PC-3 (cell line): Measurements from ENCODE around the gene CCDC78. TPM values are rescaled to one million over a fixed set of nuclear protein-coding genes. Genes with fewer than 3 reads are reported as not detected.

Source experiments
- ATAC-seq: fragments of 200-7000 bp; cut with Tn5 transposase; 2 replicates; pipeline ENCODE4 v1.9.1; 2020; ENCODE audit warnings: mild to moderate bottlenecking, moderate library complexity
- BruUV-seq: library from RNA; stranded (reverse); fragments of 400-500 nt; replicated peaks from 2 replicates; lab custom pipeline; 2021; lab: Mats Ljungman, UMichigan
- CTCF ChIA-PET: fragments of 300-600 bp; sonication (Branson Sonifier 250); formaldehyde crosslinking; loops from one replicate; lab custom pipeline; 2022; ENCODE audit warnings: antibody characterized with exemption; lab: Charles Lee
- POLR2A ChIA-PET: fragments of 300-600 bp; sonication (Branson Sonifier 250); formaldehyde crosslinking; loops from one replicate; lab custom pipeline; 2022; ENCODE audit warnings: antibody characterized with exemption; ENCODE audit not compliant: unreplicated experiment; lab: Charles Lee
- DNase-seq: peaks from one replicate; pipeline ENCODE4 v3.0.0-alpha.2; 2015
- H2AFZ ChIP-seq: fragments of 300-600 bp; sonication (generic); 2 replicates; pipeline ENCODE4 v1.6.0; 2016; ENCODE audit warnings: antibody characterized with exemption, low read length
- H3F3A ChIP-seq: fragments of 300-600 bp; sonication (generic); one replicate; pipeline ENCODE4 v1.6.0; 2017; ENCODE audit warnings: antibody characterized with exemption, low read length, control low read depth, mild to moderate bottlenecking; ENCODE audit not compliant: unreplicated experiment
- H3K27ac ChIP-seq: fragments of 300-600 bp; sonication (generic); 2 replicates; pipeline ENCODE4 v1.5.1; 2016; ENCODE audit warnings: mild to moderate bottlenecking, low read length
- H3K27me3 ChIP-seq: fragments of 300-600 bp; sonication (generic); 2 replicates; pipeline ENCODE4 v1.6.1; 2016; ENCODE audit warnings: low read length, mixed read lengths
- H3K36me3 ChIP-seq: fragments of 300-600 bp; sonication (generic); 2 replicates; pipeline ENCODE4 v1.6.1; 2016; ENCODE audit warnings: low read depth, mixed run types, low read length, mixed read lengths
- H3K4me1 ChIP-seq: fragments of 300-600 bp; sonication (generic); 2 replicates; pipeline ENCODE4 v1.5.1; 2016; ENCODE audit warnings: low read length; ENCODE audit not compliant: insufficient read depth
- H3K4me2 ChIP-seq: fragments of 300-600 bp; sonication (generic); 2 replicates; pipeline ENCODE4 v1.6.0; 2016; ENCODE audit warnings: low read length
- H3K4me3 ChIP-seq: fragments of 300-600 bp; sonication (generic); 2 replicates; pipeline ENCODE4 v1.5.1; 2016; ENCODE audit warnings: mild to moderate bottlenecking, low read length, mixed read lengths
- H3K79me2 ChIP-seq: fragments of 300-600 bp; sonication (generic); 2 replicates; pipeline ENCODE4 v1.6.1; 2017; ENCODE audit warnings: low read length, mixed read lengths
- H3K9ac ChIP-seq: fragments of 300-600 bp; sonication (generic); 2 replicates; pipeline ENCODE4 v1.6.0; 2016; ENCODE audit warnings: mild to moderate bottlenecking, low read length
- H3K9me2 ChIP-seq: fragments of 300-600 bp; sonication (generic); replicated peaks from 2 replicates; pipeline ENCODE4 v1.6.1; 2016; ENCODE audit warnings: mixed run types, low read length, mixed read lengths
- H3K9me3 ChIP-seq: fragments of 300-600 bp; sonication (generic); 2 replicates; pipeline ENCODE4 v1.6.1; 2016; ENCODE audit warnings: low read length, mixed read lengths
- H4K20me1 ChIP-seq: fragments of 300-600 bp; sonication (generic); 2 replicates; pipeline ENCODE4 v1.6.1; 2016; ENCODE audit warnings: low read length, mixed read lengths
- CTCF ChIP-seq: fragments of 300-600 bp; sonication (generic); conservative IDR thresholded peaks from 2 replicates; pipeline ENCODE4 v1.5.1; 2017; ENCODE audit warnings: antibody characterized with exemption, low read depth, mild to moderate bottlenecking, low read length
- EZH2 ChIP-seq: fragments of 300-600 bp; sonication (generic); IDR thresholded peaks from one replicate; pipeline ENCODE4 v1.6.1; 2017; ENCODE audit warnings: antibody characterized with exemption, mild to moderate bottlenecking, low read length; ENCODE audit not compliant: unreplicated experiment
- EZH2phosphoT487 ChIP-seq: fragments of 300-600 bp; sonication (generic); IDR thresholded peaks from 2 replicates; pipeline ENCODE4 v1.6.1; 2018; ENCODE audit warnings: mild to moderate bottlenecking, antibody characterized with exemption, low read length, borderline replicate concordance
- intact Hi-C: fragments of 100-400 bp; cut with micrococcal nuclease; formaldehyde crosslinking; loops from 2 replicates; pipeline ENCODE4 v1.9.0; 2023
- total RNA-seq: library from RNA; depleted of rRNA; stranded (reverse); fragments of >200 nt; gene quantifications from 2 replicates; pipeline ENCODE4 v1.2.3, GENCODE V29; 2014

The CCDC78 gene
- total RNA-seq, 1 experiment from 2014 or later: 3.3 TPM

GRCh38 chr16:681746-682427 lies 44.4 kb downstream of the CCDC78 start:
- Histone ChIP-seq H3K79me2 (peaks cover 35% of the 10 kb centered on the region), H3F3A (no peaks in the 10 kb centered on the region), H3K4me2 (peak overlapping the region; percentile 90), H3K36me3 (peaks cover 6% of the 10 kb centered on the region), H3K4me1 (peaks cover 26% of the 10 kb centered on the region), H2AFZ (no peak overlapping the region), H3K27me3 (no peaks in the 10 kb centered on the region), H3K27ac (no peak overlapping the region), H3K4me3 (peak overlapping the region; percentile 78), H4K20me1 (peaks cover 10% of the 10 kb centered on the region; the same call in 1 of the 2 replicates), H3K9me2 (no peaks in the 10 kb centered on the region), H3K9ac (0 out of 2 replicates have a peak overlapping the region, but pooled peaks have one; percentile 74), H3K9me3 (no peaks in the 10 kb centered on the region)
- TF ChIP-seq EZH2phosphoT487 (no peak), CTCF (no peak), EZH2 (no peak)
- intact Hi-C loops: no loop called here
- TSS peak; percentile 69 for BruUV-seq
- DNase-seq (peak; percentile 41), ATAC-seq (no peak)
- CTCF ChIA-PET: no interaction called here
- POLR2A ChIA-PET: interaction anchor here (0.6 kb wide), 1 partner anchor 300 kb away, joined by 3 read pairs; the partner anchor contains the start of gene SOX8

GRCh38 chr16:680967-681745 lies 45.1 kb downstream of the CCDC78 start:
- POLR2A ChIA-PET: interaction anchor here (0.6 kb wide), 1 partner anchor 300 kb away, joined by 3 read pairs; the partner anchor contains the start of gene SOX8
- no TSS peak for BruUV-seq
- peak; percentile 44 for DNase-seq

More at GRCh38 chr16:680967-681745, 45.1 kb downstream of the CCDC78 start:
- CTCF ChIA-PET: no interaction called here
- Histone ChIP-seq H3K4me1 (peaks cover 26% of the 10 kb centered on the region), H3K9me3 (no peaks in the 10 kb centered on the region), H3K4me3 (peak overlapping the region; percentile 78), H3K4me2 (peak overlapping the region; percentile 90), H3K36me3 (peaks cover 6% of the 10 kb centered on the region), H3F3A (no peaks in the 10 kb centered on the region), H3K9me2 (no peaks in the 10 kb centered on the region), H3K9ac (peak overlapping the region; percentile 74), H2AFZ (no peak overlapping the region), H4K20me1 (peaks cover 10% of the 10 kb centered on the region; the same call in 1 of the 2 replicates), H3K27ac (0 out of 2 replicates have a peak overlapping the region, but pooled peaks have one; percentile 10), H3K27me3 (no peaks in the 10 kb centered on the region), H3K79me2 (peaks cover 35% of the 10 kb centered on the region)
- peak; percentile 19; the same call in 1 of the 2 replicates for TF ChIP-seq CTCF
- no peak for TF ChIP-seq EZH2phosphoT487
- TF ChIP-seq EZH2: no peak
- ATAC-seq: 0 out of 2 replicates have a peak, but pooled peaks have one; percentile 0
- intact Hi-C loops: no loop called here
